Panc1 (cell line): ENCODE measurements around the gene CSMD2.

Source experiments
- CTCF ChIP-seq: fragments of 450-650 bp; IDR thresholded peaks from 2 replicates; pipeline ENCODE4 v1.5.1; 2017; ENCODE audit warnings: mild to moderate bottlenecking
- POLR2AphosphoS5 ChIP-seq: IDR thresholded peaks from 2 replicates; pipeline ENCODE4 v1.6.1; 2012; ENCODE audit warnings: mild to moderate bottlenecking, low read depth, low read length, moderate library complexity
- SIN3A ChIP-seq: IDR thresholded peaks from 2 replicates; pipeline ENCODE4 v1.6.1; 2012; ENCODE audit warnings: low read depth, mild to moderate bottlenecking, low read length, moderate library complexity, borderline replicate concordance; ENCODE audit not compliant: insufficient read depth

- no peak for TF ChIP-seq CTCF
- TF ChIP-seq POLR2AphosphoS5 = no peak
- no peak for TF ChIP-seq SIN3A
These were observed 338.7 kb downstream of the CSMD2 start for GRCh38 chr1:33826311-33826710.
